A172 (cell line): ENCODE data around the gene ADCK1. TPM values are rescaled to one million over a fixed set of nuclear protein-coding genes. Genes with fewer than 3 reads are reported as not detected.

ENCODE experiments used
- total RNA-seq: library from RNA; depleted of rRNA; stranded (reverse); fragments of >200 nt; shearing (Covaris generic); gene quantifications from 2 replicates; pipeline ENCODE4 v1.2.3, GENCODE V29; 2014; rRNA removed

Gene ADCK1
- total RNA-seq, 1 experiment from 2014 or later, result 4.7 TPM

Other genes starting within 250 kb of the ADCK1 start
- 17.6 and 23.0 TPM in 2 replicates for gene SPTLC2, start 183.5 kb upstream of the ADCK1 start, total RNA-seq
- 7.0 and 14.2 TPM in 2 replicates for gene ALKBH1, start 92.1 kb upstream of the ADCK1 start, total RNA-seq
- 382 and 479 TPM in 2 replicates for gene SLIRP, start 92.0 kb upstream of the ADCK1 start, total RNA-seq
- 68.8 and 80.9 TPM in 2 replicates for gene SNW1, start 39.0 kb upstream of the ADCK1 start, total RNA-seq